ENCODE results near the gene IPMK.

IPMK gene

DNA sequence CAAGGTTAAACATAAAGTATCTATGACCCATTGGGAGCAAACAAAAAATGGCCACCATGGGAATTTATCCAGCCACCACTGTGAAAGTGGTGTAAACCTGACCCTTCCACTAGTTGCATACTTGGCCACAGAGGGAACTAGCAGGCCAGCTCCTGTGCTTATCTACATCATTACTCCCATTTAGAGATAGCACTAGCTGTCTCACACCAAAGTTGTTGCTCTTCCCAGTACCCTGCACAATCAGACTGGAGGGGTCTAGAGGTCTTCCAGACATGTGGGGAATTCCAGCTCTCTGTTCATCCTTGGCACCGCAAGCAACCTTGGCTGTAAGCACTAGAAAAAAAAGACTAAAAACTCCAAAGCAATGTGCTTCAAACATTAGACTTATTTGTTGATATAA, 113.9 kb downstream of the IPMK start:
- no peak for DNase-seq (ENCODE audit: low read depth in 2 of 2)

DNA sequence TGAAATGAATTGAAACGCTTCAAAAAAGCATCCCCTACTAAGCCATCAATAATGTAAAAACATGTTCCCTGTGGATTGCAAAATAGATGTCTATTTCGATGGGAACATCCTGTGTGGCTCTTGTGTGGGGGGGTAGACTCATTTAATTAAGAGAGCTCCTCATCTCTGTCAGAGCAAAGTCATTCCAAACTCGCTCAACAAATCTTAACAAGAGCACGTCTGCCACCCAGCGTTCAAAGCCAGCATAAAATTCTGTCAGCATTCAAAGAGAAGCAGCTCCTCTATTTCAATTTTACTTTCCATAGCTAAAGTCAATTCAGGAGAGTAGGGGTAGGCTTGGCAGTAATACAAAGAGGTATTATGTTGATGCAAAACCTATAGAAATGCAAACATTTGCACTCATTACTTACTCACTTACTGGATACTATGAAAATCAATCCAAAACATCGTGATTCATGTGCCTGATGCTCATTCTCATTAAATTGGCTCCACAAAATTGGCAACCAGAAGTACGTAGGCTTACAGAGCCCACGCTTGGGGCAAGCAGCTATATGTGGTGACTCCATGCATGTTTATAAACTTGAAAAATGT, 114.9 kb downstream of the IPMK start:
- DNase-seq (ENCODE audit: low read depth in 2 of 2) = no peak

DNA sequence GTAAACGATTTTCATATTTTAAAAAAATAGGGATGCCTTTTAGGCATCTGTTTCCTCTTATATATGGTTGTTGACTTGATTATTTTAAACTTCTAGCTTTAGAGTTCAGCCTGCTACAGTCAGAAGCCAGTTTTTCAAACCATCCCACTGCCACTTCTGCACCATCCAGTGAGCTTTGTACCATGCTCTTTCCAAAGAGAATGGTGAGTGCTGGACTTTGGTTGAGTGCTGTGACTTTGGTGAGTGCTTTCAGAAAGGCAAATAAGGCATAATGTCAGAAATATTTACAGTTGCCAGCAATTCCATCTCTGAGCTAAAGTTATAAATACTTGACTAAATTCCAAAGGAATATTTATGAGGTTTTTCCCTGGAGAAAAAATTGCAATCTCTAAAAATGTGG, 117.4 kb downstream of the IPMK start:
- DNase-seq (ENCODE audit: low read depth in 2 of 2) = no peak

DNA sequence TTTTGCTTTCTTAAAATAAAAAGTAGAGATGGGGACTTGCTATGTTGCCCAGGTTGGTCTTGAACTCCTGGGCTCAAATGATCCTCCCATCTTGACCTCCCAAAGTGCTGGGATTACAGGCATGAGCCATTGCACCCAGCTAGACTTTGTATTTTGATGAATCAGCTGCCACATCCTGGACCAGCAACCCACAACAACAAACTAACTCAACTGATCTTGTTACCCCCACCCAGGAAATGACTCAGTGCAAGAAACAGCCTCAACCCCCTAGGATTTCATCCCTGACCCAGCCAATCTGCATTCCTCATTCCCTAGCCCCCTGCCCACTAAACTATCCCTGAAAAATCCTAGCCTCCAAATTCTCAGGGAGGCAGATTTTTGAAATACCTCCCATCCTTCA, 123.8 kb downstream of the IPMK start:
- no peak for DNase-seq (ENCODE audit: low read depth in 2 of 2)
